Cardiac muscle cell (in vitro differentiated cells and primary cell): ENCODE results near the gene PTGR2. TPM values are rescaled to one million over a fixed set of nuclear protein-coding genes. Genes with fewer than 3 reads are reported as not detected.

ENCODE experiments used
- DNase-seq, 2 donors: peaks; one replicate each; pipeline versions ENCODE4 v3.0.0 to v3.0.0-alpha.2; 2010 to 2017; ENCODE audit warnings: low read depth in 1 of 2, low spot score in 1 of 2
- H3K27ac ChIP-seq: fragments of 200-600 bp; sonication (generic); 2 replicates; pipeline ENCODE4 v1.5.1; 2016
- H3K27me3 ChIP-seq: fragments of 200-600 bp; sonication (generic); 2 replicates; pipeline ENCODE4 v1.6.0; 2016; ENCODE audit warnings: control low read depth
- H3K36me3 ChIP-seq: fragments of 200-600 bp; sonication (generic); 2 replicates; pipeline ENCODE4 v1.5.1; 2016; ENCODE audit warnings: control low read depth
- H3K4me1 ChIP-seq: fragments of 200-600 bp; sonication (generic); 2 replicates; pipeline ENCODE4 v1.8.1; 2017; ENCODE audit warnings: low read depth, mild to moderate bottlenecking, mixed run types
- H3K4me3 ChIP-seq: fragments of 200-600 bp; sonication (generic); 2 replicates; pipeline ENCODE4 v1.5.1; 2016; ENCODE audit warnings: mild to moderate bottlenecking
- H3K9me3 ChIP-seq: fragments of 200-600 bp; sonication (generic); 2 replicates; pipeline ENCODE4 v1.5.1; 2017; ENCODE audit warnings: low read depth, mild to moderate bottlenecking, control low read depth
- CTCF ChIP-seq: IDR thresholded peaks from 2 replicates; pipeline ENCODE4 v1.5.1; 2012; ENCODE audit warnings: low read depth, mild to moderate bottlenecking, low read length
- polyA plus RNA-seq: library from polyadenylated mRNA; unstranded; fragments of >200 nt; fragmentation: Nextera tagmentation; extraction: Ambion mirVana; gene quantifications from 2 replicates; pipeline ENCODE4 v1.2.1, GENCODE V29; 2016
- total RNA-seq: library from RNA; depleted of rRNA; stranded (reverse); fragments of >200 nt; gene quantifications from 2 replicates; pipeline ENCODE4 v1.2.3, GENCODE V29; 2016

Gene PTGR2
- total and polyA plus RNA-seq, 2 experiments from 2014 or later: 13.4 to 16.4 TPM

- Histone ChIP-seq H3K36me3 (no peaks in the 10 kb centered on the region), H3K27ac (no peak overlapping the region), H3K27me3 (no peaks in the 10 kb centered on the region), H3K4me3 (no peak overlapping the region), H3K9me3 (no peaks in the 10 kb centered on the region), H3K4me1 (no peaks in the 10 kb centered on the region)
- DNase-seq: no peak
- no peak for TF ChIP-seq CTCF
Observed at GRCh38 chr14:73817020-73817655, 34.5 kb upstream of the PTGR2 start.

- Histone ChIP-seq H3K4me3 (no peak overlapping the region), H3K27me3 (no peaks in the 10 kb centered on the region), H3K9me3 (no peaks in the 10 kb centered on the region), H3K36me3 (no peaks in the 10 kb centered on the region), H3K4me1 (no peaks in the 10 kb centered on the region), H3K27ac (no peak overlapping the region)
- DNase-seq: no peak
- TF ChIP-seq CTCF: no peak
Observed at GRCh38 chr14:73818821-73819220, 32.8 kb upstream of the PTGR2 start.

DNA sequence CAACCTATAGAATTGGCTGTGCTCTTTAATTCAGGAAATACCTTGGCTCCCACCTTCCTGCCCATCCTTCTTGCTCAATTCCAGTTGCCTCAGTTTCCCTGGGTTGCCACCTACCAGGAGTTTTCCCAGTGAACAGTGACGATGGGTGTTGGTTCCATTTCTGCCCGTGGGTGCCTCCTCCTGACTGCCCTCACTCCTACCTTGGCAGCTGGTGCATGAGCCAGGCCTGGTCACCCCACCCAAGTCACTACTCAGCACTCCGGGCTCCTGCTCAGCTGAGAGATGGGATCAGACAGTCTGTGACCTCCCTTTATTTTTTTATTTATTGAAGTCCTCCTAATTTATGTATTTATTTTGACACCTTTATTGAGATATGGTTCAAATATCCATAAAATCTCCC lies 31.0 kb upstream of the PTGR2 start:
- Histone ChIP-seq H3K36me3 (no peaks in the 10 kb centered on the region), H3K27me3 (no peaks in the 10 kb centered on the region)

DNA sequence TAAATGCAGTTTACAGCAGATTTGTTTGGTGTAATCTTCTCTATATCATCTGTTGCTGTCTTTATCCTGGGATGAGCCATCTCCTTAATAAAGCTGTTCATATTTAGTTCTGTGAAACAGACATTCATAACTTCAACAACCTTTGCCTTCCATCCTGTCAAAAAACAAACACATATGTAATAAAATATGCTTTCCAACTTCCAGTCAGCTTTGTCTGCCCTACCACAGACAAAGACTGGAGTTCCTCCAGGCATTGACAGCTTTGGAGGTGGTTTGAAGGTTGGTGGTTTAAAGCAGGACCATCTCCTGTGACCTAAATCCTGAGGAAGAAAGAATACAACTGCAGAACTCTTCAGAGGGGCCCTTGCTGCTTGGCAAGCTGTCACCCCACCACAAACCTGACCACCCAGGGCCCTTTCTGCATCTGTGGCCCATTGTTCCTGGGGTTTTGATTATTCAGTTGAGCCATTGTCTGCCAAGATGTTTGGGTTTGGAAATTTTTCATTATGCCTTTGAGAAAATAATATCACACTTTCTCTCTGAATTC lies 28.2 kb upstream of the PTGR2 start:
- Histone ChIP-seq H3K9me3 (no peaks in the 10 kb centered on the region), H3K4me1 (no peaks in the 10 kb centered on the region), H3K27ac (no peak overlapping the region), H3K36me3 (no peaks in the 10 kb centered on the region), H3K4me3 (no peak overlapping the region), H3K27me3 (no peaks in the 10 kb centered on the region)
- DNase-seq: no peak
- no peak for TF ChIP-seq CTCF

More for the DNA sequence above, 31.0 kb upstream of the PTGR2 start:
- no peak for TF ChIP-seq CTCF
- Histone ChIP-seq H3K27ac (no peak overlapping the region), H3K4me3 (no peak overlapping the region), H3K9me3 (no peaks in the 10 kb centered on the region), H3K4me1 (no peaks in the 10 kb centered on the region)
- DNase-seq: no peak

- Histone ChIP-seq H3K27me3 (no peaks in the 10 kb centered on the region), H3K36me3 (no peaks in the 10 kb centered on the region), H3K4me3 (no peak overlapping the region), H3K4me1 (no peaks in the 10 kb centered on the region), H3K9me3 (no peaks in the 10 kb centered on the region), H3K27ac (no peak overlapping the region)
- DNase-seq: no peak
- no peak for TF ChIP-seq CTCF
Observed at GRCh38 chr14:73824127-73824526, 27.5 kb upstream of the PTGR2 start.
